M059J (cell line): ENCODE measurements around the gene NQO1. TPM values are rescaled to one million over a fixed set of nuclear protein-coding genes. Genes with fewer than 3 reads are reported as not detected.

Source experiments
- total RNA-seq: library from RNA; depleted of rRNA; stranded (reverse); fragments of >200 nt; shearing (Covaris generic); gene quantifications from 2 replicates; pipeline ENCODE4 v1.2.3, GENCODE V29; 2014; rRNA removed

NQO1 gene
- total RNA-seq, 1 experiment from 2014 or later: 671 TPM

Other genes with a start within 250 kb of the NQO1 start
- gene NFAT5, start 160.6 kb downstream of the NQO1 start, total RNA-seq: 12.4 and 34.5 TPM in 2 replicates
- 14.9 and 23.5 TPM in 2 replicates for gene NOB1, start 28.4 kb upstream of the NQO1 start, total RNA-seq
- gene WWP2, start 35.8 kb upstream of the NQO1 start, total RNA-seq: 25.0 and 26.5 TPM in 2 replicates
- gene CLEC18A, start 224.8 kb upstream of the NQO1 start, total RNA-seq: 0.05 TPM in 1 of 2 replicates, not detected in the other